NCI-H2196 (cell line): ENCODE measurements around the gene SPOCD1.

Experiments
- DNase-seq: peaks from one replicate; lab custom pipeline; 2025; ENCODE audit not compliant: unreplicated experiment; lab: John Stamatoyannopoulos, UW

Gene SPOCD1

DNA sequence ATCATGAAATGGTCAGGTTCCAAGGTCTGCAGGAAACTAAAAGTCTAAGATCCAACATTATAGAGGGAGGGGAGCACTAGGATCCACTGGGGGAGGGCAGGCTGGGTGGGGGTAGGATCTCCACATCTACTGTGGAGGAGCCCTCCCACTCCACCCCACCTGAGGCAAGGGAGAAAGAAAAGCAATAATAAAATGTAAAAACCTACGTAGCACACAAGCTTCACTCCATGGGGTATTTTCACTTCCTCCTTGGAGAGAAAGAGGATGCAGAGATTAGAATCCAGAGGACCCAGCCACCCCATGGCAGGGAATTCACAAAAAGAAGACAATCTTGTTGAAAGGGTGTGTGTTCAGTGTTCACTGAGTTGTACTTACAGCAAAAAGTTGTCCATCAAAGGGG is 14.4 kb downstream of the SPOCD1 start:
- DNase-seq, result no peak

- DNase-seq, result no peak
Observed at GRCh38 chr1:31800674-31800967, 15.2 kb downstream of the SPOCD1 start.

DNA sequence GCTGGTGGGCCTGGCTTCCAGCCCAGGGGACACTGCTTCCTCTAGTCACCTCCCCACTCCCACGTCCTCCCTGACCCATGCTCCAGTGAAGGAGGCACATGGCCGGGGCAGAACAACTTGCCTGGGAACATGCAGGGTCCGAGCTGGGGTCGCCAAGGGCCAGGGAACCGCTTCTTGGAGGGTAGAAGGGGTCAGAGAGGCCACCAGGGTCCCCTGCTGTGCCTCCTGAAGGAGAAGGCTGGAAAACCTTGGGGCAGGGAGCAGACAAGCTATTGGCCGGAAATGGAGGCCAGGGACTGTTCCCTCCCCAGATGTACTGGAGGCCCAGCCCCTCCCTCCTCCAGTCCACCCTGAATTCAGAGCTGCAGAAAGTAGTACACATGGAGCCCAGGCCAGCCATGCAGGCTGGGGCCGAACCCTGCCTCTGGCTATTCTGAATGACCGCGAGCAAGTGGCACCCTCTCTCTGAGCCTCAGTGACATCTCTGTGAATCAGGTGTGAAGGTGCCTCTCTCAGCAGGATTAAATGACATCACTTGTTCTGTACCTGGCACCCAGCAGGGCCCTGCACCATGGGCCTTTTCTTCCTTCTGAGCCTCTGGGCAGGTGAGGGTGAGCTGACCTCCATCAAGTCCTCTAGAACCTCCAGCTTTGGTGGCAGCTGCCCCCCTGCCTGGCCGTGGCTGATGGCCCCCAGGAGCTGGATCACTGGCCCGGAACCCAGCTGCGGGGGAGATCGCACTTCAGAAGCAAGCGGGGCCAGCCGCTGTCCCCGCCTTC is 15.7 kb downstream of the SPOCD1 start:
- no peak for DNase-seq

- no peak for DNase-seq
Observed at GRCh38 chr1:31799196-31799894, 16.5 kb downstream of the SPOCD1 start.

DNA sequence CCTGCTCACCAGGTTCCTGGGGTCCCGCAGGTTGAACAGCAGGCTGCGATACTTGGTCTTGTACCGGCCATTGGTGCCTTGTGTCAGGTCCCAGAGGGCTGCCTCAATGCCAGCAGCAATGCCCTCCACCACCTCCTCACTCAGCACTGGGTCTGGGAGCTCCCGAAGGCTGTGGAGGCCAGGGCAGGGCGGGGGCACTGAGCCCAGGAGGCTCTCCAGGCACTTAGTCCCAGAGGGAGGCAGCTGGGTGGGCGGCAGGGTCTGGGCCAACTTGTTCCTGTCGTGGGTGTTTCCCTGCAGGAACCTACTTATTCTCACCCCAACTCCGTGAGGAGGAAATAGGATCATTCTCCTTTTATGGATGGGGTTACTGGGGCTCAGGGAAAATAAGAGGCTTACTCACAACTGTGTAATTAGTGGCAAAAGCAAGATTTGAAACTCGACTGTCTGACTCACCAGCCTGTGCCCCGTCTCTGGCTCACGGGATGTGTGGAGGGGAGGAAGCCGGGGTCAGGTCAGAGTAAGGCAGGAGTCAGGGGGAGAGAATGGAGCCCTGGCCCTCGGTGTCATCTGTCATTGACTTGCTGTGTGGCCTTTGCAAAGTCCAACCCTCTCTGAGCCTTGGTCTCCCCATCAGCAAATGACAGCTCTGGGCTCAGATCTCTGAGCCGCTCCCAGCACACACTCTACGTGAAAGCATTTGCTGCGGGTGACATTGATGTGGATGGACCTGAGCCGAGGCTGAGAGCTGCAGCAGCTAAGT is 17.2 kb downstream of the SPOCD1 start:
- DNase-seq, result no peak

DNA sequence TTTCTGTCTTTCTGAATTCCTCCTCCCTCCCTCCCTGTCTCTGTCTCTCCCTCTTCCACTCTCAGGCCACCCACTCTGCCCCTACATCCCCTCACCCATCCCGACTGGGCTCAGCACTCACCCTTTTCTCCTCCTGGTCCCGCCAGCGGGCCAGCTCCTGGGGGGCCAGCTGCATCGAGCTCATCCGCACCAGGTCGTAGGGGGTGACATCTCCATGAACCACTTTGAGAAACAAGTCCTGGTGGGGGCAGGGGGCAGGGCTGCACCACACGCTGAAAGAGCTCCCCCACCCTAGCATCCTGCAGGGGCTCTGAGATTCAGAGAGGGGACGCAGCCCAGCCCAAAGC is 17.8 kb downstream of the SPOCD1 start:
- DNase-seq, result no peak

GRCh38 chr1:31797216-31797615 is 18.6 kb downstream of the SPOCD1 start:
- no peak for DNase-seq

- DNase-seq, result no peak
Observed at GRCh38 chr1:31796707-31797106, 19.1 kb downstream of the SPOCD1 start.

GRCh38 chr1:31795801-31796621 is 19.8 kb downstream of the SPOCD1 start:
- peak; percentile 33 for DNase-seq

DNA sequence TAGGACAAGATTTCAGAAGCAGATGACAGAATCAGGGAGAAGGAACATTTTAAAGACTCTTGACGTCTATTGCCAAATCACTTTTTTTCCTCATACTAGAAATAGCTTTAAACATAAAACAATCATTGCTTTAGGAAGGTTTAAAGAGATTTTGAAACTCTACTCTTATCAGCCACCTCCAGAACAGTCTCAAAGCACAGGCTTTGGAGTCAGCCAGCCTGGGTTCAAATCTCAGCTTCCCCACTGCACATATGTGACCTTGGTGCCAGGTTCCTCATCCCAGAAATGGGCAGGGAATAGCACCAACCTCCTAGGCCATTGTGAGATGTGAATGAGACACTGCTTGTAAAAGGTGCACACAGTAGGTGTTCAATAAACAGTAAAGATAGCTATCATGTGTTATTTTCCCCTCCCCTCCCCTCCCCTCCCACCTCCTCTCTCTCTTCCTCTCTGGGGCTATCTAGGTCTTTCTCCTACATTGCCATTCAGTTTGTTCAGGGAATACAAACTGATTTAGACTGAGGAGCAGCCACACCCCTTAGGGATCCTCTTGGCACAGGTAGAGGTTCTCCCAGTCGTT is 20.6 kb downstream of the SPOCD1 start:
- no peak for DNase-seq

DNA sequence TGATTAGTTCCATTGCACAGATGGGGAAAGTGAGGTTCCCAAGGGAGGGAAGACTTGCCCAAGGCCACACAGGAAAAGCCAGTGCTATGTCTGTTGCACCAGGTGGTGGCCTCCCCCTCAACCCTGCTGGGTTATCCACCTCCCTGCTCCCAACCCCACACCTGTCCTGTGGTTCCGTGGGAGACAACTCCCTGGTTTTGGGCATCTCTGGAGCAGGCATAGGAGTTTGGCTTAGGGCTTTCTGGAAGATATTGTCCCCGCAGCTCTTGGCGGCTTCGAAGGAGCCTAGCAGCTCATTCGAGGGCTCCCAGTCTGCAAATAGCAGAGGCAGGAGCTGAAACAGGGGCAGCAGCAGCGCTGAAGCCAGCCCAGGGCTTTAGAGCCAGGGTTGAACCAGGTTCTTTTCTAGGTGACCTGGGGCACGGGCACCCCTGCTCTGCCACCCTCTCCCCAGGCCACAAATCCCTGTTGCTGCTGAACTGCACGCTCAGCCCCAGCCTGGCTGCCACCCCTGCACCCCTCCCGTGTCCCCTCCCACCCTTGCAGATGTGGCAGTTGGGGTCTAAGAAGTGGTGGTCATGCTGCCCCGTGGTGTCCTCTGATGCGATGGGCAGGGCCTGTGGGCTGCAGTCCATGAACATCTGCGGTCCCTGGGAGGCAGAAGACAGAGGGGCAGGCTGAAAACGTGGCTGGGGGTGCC is 22.1 kb downstream of the SPOCD1 start:
- DNase-seq, result no peak

DNA sequence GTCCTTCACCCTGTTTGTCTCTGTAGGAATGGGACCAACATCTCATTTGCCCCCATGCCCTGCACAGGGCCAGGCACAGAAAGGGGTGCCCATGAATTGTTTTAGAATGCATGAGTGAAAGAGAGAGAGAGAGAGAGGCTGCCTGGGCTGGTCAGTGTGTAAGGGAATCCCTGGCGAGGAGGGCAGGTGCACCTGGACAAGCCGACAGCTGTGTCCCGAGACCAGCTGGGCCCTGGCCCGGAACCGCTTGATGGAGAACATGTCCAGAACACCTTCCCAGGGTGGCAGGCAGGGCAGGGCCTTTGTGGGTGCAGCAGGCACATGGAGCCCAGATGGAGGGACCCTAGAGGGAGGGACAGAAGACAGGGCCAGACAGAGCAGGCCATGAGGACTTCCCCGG is 22.7 kb downstream of the SPOCD1 start:
- DNase-seq, result no peak

DNA sequence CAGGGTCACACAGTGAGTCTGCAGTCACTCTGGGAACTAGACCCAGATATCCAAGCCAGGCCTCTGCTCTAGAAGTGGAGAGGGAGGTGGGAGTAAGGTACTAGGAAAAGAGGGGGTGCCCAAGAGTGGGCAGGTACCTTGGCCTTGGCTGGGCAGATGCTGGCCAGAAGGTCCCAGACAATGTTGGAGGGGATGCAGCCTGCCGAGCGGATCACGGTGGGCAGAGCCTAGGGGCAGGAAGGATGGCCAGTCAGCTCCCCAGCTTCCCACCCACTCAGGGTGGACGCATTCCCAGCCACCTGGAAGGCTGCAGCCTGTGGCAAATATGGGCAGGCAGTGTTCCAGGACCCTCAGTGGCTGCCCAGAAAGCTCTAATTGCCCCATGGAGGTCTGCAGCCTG is 23.3 kb downstream of the SPOCD1 start:
- no peak for DNase-seq

GRCh38 chr1:31792116-31792515 is 23.7 kb downstream of the SPOCD1 start:
- DNase-seq, result no peak

- DNase-seq, result no peak
Observed at GRCh38 chr1:31791131-31791858, 24.5 kb downstream of the SPOCD1 start.

DNA sequence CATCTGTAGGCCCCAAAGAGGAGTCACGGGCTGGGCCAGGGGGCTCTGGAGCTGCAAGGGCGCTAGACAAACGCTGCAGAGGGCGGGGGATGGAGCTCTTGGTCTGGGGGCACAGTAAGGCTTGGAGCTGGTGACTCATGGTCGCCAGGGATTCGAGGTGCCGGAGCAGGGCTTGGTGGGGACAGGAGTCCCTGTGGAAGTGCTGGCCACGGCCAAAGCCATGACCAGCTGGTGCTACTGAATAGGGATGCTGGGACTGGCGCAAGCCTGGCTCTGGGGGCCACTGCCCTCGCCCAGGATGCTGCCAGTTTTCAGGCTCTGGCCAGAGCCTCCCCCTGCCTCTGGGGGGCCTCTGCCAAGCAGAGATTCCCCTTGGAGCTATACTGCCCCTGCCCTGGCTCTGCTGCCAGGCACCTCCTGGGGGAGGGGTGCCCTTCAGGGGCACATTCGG is 25.2 kb downstream of the SPOCD1 start:
- no peak for DNase-seq

- no peak for DNase-seq
Observed at GRCh38 chr1:31790140-31790539, 25.7 kb downstream of the SPOCD1 start.

DNA sequence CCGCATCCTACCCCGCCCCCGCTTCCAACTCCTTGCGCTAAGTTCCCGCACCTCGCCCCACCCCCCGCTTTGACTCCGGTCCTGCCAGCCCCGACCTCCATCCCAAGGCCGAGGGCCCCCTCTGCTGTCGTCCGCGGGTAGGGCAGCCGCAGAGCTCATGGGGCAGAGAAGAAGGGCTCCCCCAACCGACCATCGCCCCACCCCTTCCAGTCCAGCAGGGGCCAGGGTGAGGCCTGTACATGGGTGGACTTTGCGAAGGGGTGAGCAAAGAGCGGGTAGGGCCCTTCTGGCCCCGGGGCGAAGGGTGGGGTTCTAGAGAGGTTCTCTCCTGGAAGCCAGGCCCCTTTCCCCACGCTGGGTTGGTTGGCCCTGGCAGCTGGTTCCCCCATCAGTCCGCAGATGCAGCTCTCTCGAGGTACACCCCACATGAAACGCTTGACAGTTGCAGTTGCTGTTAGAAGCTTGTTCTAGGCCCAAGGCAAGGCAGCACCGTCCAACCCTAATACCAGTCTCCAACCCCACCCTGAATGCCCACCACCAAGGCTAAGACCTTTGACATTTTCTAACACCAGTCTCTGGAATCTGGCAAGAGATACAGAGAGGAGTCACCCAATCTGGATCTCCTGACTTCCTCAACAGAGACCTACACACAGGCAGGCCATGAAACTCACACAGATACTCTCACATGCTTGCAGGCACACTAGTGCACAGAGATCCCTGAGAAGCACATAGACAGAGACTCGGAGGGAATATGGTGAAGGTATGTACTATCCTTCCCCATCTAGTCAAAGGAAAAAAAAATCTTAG is 26.4 kb downstream of the SPOCD1 start:
- DNase-seq, result peak; percentile 91

DNA sequence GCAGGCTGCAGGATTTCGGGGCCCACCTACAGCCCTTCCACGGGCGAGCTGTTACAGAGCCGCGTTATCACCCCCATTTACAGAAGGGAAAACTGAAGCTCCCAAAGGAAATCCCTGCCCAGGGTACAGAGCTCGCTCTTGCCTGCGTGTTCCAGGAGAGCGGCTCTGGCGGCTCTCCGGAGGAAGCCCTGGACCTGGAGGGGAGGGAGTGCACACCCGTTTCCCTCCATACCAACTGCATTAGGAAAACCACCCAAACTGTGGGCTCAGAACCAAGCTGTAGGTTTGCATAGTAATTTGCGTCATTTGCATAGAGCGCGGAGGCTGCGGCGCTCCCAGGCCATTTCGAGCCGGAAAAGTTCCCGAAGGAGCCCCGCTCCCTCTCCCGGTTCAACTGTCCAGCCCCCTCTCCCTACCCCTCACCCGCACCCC is 27.0 kb downstream of the SPOCD1 start:
- no peak for DNase-seq
